GM18868 (cell line): ENCODE measurements around the gene GNG8.

Experiments
- ATAC-seq: cut with Tn5 transposase; IDR thresholded peaks from one replicate; pipeline ENCODE4 v1.9.1; 2021; ENCODE audit warnings: mild to moderate bottlenecking, moderate library complexity; ENCODE audit not compliant: unreplicated experiment

Gene GNG8

DNA sequence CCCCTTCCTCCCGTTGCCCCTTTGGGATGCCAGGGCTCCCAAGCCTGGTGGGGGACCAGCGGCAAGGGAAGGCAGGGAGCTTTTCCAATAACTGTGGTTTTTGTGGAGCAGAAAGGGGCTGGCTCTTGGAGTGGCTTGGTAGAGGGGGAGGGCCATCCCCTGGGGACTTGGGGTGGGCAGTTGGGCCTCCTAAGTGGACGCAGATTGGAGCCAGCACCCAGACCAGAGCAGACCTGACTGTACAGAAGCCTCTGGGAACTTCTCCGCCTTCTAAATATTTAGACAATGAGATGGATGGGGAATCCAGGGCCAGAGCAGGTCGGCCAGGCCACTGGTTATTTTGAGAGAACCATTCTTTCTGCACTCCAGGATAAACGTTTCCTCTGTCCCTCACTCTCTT is 15.3 kb downstream of the GNG8 start:
- no peak for ATAC-seq

DNA sequence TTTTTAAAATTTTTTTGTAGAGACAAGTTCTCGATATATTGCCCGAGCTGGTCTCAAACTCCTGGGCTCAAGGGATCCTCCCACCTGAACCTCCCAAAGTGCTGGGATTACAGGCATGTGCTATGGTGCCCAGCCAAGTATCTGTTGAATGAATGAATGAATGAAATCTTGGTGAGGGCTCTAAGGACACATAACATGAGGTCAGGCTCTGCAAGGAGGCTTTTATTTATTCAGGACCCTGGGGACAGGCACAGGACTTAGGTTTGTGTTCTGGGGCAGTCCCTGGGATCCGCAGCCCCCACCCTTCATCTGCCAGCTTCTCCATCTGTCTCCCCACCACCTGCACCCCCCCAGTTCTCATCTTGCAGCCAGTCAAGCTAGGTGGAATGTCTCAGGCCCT is 15.7 kb downstream of the GNG8 start:
- ATAC-seq, result no peak

DNA sequence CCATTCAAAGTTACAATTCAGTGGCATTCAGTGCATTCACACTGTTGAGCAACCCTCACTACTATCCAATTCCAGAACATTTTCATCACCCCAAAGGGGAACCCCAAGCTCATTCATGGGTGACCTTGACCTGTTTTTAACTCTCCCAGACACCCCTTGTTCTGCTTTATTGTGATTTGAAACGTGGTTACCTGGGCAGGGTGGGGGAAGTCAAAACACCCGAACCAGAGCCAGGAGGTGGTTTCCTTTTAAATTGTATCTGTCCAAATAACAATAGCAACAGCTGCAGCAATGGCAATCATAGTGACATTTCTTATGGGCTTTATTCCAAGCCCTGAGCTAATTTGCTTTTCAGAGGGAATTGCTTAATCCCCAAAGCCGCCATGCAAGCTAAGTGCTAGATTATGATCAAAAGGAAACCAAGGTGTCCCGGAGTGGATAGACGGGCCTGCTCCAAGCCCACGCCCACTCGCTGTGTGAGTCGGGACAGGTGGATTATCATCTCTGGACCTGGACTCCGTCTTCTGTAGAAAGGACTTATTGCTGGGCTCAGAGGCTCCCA is 17.3 kb downstream of the GNG8 start:
- ATAC-seq, result no peak

DNA sequence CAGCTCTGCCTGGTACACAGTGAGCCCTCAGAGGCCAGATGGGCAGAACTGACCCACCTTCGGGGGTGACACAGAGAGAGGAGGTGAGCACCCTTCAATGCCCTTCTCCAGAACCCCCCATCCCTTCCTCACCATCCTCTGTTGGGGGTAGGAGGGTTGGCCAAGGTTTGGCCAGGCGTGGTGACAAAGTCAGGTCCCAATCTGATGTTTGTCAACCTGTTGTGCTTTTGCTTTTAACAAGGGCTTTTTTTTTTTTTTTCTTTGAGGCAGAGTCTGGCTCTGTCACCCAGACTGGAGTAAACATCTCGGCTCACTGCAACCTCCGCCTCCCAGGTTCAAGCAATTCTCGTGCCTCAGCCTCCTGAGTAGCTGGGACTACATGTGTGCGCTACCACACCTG is 18.4 kb downstream of the GNG8 start:
- no peak for ATAC-seq

DNA sequence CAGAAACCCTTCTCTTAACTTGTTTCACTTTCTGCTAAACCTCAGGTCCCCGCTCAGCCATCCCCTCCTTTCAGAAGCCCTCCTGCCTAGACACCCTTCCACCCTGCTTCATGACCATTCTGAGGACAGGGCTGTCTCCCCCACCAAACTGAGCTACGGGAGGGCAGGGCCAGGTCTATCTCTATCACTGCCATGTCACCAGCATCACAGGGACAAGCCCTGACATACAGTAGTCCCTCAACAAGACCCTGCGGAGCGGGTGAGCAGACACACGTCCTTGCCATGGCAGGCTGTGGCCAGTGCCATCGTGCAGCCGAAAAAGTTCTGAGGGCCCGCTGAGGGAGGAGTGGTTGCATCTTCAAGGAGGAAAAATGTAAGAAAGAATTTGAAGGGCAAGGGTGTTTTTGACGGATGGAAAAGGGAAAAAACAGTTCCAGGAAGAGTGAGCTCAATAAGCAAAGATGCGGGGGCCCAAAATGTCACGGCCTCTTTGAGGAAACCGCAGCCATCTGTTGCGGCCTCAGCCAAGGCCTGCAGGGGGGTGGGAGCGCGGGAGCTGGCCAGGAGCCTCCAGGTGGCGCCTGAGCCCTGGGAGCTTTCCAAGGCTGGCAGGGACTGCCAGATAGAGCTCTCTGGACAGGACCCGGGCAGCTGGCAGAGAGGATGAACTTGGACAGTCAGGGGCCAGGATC is 19.2 kb downstream of the GNG8 start:
- no peak for ATAC-seq

DNA sequence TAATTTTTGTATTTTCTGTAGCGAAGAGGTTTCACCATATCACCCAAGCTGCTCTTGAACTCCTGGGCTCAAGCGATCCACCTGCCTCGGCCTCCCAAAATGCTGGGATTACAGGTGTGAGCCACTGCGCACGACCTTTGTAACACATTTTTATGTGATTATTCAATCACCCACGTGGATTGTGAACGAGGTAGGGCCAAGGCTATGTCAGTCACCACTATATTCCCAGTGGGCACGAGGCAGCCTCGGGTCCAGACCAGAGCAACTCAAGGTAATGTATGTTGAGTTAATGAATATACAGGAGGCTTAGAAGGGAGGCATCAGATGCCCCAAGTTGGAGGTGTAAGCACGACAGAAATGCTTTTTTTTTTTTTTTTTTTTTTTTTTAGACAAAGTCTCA is 20.0 kb downstream of the GNG8 start:
- no peak for ATAC-seq

DNA sequence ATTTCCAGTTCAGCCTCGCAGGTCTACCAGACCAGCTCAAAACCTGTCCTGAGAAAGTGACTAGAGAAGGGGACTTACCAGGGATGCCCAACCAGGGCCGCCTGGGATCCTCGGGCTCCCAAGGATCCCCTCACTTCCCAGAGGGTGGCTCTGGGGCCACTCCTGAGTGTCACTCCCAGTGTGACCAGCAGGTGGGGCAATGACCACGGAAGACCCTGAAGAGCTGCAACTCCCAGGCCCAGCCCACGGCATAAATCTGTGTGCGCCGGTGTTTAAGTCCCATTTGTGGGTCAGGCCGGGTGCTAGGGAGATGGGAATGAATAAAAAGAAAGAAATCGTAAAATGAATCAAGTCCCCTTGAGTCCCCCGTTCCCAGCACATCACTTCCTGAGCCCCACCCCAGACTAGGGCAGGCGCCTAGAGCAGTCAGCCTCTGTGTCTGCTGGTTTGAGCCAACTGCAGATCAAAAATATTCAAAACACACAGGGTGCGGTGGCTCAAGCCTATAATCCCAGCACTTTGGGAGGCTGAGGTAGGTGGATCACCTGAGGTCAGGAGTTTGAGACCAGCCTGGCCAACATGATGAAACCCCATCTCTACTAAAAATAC is 21.8 kb downstream of the GNG8 start:
- ATAC-seq, result peak; percentile 39

DNA sequence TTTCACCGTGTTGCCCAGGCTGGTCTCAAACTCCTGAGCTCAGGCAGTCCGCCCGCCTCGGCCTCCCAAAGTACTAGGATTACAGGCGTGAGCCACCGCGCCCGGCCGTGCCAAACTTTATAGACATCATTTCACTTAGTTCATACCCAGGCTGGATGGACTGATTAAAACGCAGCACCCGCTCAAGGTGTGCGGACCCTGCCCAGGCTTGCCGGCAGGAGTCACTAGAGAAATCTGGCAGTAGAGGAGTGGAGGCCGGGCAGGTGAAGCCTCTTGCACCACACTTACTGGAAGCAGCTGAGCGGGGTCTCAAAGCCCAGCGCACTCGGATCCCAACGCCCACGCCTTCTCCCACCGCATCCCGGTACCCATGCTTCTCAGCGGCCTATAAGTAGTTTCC is 22.5 kb downstream of the GNG8 start:
- ATAC-seq, result no peak

DNA sequence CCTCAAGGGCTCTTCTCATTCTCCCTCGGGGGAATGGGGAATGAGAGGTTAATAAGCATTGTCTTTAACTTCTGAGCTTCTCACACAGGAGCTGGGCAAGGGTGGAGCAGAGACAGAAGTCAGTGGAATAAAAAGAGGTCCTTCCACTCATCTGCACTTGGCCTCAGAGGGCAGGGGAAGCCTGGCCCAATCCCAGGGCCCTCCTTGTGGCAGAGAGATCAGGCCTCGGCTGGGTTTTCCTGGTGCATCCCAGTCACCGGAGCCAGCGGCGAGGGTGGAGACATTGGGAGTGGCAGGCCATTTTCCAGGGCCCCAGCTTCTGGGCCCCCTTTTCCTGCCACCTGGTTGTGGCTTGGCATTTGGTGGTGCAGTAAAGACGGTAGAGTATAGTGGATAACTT is 24.2 kb downstream of the GNG8 start:
- no peak for ATAC-seq

DNA sequence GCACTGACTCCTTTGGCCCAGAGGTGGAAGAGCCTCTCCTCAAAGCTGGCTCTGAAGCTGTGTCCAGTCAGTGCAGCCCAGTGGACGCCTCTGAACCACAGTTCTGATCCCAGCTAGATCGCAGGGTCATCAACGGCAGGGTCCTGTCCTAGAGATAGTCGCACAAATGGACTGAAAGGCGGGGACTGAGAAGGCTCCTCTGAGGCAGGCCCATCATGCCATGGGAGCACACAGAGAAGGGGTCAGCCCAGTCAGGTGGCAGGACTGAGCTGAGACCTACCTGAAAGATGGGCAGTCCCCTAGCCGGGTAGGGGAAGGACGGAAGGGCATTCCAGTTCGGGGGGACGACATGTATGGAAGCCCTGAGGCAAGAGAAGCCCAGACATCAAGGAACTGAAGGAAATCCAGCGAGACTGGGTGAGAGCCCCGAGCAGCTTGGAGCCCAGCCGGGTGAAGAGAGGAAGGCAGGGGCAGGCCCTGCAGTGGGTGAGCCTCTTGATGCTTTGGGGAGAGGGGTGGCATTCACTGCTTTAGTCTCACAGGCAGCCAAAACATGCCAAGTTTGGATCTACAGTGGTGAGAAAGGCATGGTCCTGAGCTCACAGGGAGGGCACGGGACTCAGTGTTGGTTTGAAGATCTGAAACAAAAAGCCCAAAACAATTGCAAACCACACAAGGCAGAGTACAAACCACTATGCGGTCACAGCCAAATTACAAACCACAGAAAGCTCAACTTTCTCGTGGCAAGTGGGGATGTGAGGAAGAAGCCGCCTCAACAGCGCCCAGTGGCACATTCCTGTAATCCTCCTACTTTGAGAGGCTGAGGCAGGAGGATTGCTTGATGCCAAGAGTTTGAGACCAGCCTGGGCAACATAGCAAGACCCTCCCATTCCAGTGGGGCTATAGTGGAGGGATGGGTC is 24.9 kb downstream of the GNG8 start:
- no peak for ATAC-seq

DNA sequence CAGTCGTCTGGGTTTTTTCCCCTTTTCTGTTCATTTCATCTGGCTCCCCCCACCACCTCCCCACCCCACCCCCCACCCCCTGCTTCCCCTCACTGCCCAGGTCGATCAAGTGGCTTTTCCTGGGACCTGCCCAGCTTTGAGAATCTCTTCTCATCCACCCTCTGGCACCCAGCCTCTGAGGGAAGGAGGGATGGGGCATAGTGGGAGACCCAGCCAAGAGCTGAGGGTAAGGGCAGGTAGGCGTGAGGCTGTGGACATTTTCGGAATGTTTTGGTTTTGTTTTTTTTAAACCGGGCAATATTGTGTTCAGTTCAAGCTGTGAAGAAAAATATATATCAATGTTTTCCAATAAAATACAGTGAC is 25.6 kb downstream of the GNG8 start:
- ATAC-seq, result no peak

DNA sequence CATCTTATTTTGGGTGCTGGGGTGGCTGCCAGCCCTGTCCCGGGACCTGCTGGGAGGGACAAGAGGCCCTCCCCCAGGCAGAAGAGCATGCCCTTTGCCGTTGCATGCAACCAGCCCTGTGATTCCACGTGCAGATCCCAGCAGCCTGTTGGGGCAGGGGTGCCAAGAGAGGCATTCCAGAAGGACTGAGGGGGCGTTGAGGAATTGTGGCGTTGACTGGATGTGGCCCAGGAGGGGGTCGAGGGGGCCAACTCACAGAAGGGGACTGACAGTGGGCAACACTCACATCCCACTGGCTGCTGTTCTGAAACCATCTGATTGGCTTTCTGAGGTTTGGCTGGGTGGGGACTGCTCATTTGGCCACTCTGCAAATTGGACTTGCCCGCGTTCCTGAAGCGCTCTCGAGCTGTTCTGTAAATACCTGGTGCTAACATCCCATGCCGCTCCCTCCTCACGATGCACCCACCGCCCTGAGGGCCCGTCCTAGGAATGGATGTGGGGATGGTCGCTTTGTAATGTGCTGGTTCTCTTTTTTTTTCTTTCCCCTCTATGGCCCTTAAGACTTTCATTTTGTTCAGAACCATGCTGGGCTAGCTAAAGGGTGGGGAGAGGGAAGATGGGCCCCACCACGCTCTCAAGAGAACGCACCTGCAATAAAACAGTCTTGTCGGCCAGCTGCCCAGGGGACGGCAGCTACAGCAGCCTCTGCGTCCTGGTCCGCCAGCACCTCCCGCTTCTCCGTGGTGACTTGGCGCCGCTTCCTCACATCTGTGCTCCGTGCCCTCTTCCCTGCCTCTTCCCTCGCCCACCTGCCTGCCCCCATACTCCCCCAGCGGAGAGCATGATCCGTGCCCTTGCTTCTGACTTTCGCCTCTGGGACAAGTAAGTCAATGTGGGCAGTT is 26.2 kb downstream of the GNG8 start:
- no peak for ATAC-seq

DNA sequence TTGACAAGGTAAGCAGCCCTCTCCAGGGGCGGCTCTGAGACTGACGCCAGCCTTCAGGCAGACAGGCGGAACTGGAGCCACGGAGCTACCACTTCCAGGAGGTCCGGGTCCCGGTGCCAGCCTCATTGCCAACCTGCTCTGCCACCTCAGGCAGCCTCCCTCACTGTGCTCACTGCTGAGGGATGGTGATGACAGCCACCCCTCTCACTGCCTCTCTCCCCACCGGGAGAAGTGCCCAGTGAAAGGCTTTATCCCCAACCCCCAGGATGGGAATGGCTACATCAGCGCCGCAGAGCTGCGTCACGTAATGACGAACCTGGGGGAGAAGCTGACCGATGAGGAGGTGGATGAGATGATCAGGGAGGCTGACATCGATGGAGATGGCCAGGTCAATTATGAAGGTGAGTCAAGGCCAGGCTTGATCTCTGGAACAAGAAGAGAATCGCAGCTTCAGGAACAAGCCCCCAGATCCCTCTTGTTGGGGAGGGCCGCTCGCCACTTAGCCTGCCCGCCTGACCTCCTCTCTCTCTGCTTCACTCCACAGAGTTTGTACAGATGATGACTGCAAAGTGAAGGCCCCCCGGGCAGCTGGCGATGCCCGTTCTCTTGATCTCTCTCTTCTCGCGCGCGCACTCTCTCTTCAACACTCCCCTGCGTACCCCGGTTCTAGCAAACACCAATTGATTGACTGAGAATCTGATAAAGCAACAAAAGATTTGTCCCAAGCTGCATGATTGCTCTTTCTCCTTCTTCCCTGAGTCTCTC is 27.2 kb downstream of the GNG8 start:
- ATAC-seq, result no peak

DNA sequence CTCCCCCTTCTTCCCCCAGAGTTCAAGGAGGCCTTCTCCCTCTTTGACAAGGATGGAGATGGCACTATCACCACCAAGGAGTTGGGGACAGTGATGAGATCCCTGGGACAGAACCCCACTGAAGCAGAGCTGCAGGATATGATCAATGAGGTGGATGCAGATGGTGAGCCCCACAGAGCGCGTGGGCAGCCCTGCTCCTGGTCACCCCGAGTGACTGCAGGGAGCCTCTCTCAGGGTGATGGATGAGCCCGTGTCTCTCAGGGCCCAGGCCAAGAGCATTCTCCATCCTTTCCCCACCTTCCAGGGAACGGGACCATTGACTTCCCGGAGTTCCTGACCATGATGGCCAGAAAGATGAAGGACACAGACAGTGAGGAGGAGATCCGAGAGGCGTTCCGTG is 27.8 kb downstream of the GNG8 start:
- no peak for ATAC-seq

DNA sequence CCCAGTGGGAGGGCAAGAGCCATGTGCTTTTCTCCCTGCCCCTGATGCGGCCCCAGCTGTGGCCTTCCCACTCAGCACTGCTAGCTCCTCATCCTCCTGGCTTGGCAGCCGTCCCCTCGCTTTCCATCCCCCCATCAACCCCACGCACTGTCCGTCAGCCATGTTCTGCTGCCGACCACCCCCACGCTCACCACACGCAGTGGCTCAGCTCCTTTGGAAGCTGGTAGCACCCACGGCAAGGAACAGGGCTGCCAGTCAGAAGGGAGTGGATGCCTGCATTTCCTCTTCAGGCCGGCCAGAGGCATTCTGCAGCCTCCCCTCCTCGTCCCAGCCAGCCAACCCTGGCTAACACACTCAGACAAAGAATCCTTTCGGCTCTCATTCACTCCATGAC is 28.6 kb downstream of the GNG8 start:
- ATAC-seq, result no peak

DNA sequence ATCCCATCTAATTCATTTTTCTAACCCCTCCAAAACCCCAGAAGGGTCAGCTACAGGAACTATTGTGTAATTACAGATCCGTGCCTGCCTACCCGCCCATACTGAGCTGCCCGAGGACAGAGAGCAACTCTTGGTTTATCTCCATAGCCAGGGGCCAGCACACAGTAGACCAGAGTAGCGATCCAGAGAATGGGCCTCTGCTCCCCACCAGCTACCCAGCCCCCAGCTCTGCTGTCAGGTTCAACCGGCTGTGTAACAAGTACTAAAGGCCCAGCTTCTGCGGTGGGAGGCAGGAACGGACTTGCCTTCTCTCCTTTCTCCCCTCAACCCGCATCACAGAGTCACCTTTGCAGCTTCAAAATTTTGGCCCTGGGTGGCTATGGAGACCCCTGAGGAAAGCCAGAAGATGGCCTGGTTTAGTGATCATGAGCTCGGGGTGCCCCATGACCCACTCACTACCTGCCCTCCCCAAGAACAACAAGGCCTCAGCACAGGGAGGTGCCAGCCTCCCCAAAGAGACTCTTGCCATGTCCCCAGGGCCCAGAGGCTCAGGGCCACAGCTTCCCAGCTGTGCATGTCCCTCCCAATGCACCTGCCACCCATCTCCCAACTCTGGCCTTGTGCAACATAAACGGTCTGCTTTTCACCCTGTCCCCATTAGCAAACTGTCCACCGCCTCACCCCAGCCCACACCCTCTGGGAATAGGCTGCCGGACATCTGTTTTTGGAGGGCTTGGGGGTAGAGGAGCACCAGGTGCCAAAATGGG is 29.1 kb downstream of the GNG8 start:
- ATAC-seq, result no peak

DNA sequence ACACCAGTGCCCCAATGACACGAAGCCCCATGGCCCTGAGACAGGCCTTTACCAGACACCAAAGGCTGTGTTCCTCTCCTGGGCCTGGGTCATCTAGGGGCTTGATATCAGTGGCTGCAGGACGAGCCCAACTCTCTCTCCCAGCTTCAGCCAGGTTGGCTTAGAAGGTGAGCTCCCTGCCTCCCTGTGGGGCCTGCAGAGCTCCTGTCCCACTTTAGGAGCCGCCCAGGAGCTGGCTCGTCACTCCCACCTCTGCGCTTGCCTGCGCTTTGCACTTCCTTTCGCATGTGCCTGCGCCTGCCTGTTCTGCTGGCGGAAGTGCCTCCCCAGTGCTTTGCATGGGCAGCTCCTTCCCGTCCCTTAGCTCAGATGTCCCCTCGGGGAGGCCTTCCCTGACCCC is 30.0 kb downstream of the GNG8 start:
- no peak for ATAC-seq

DNA sequence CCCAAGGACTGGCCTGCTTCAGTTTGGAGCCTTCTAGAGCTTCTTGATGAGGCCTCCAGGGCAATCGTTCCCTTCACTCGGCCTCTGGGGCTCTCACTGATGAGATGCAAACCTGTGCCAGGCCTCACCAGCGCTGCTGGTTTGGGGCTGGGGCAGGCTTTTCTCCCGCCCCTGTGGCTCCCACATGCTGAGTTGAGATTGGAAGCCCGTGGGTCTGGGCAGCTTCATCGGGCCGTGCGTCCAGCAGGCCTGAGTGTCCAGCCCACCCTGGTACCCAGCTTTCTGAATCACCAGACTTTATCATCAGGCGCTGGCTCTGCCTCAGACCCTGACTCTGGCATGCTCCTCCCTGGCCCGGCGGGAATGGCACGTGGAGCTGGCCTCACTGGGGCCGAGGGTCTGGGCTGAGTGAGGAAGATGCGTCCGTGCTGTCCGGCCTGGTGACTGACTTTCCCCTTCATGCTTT is 30.6 kb downstream of the GNG8 start:
- ATAC-seq, result no peak

DNA sequence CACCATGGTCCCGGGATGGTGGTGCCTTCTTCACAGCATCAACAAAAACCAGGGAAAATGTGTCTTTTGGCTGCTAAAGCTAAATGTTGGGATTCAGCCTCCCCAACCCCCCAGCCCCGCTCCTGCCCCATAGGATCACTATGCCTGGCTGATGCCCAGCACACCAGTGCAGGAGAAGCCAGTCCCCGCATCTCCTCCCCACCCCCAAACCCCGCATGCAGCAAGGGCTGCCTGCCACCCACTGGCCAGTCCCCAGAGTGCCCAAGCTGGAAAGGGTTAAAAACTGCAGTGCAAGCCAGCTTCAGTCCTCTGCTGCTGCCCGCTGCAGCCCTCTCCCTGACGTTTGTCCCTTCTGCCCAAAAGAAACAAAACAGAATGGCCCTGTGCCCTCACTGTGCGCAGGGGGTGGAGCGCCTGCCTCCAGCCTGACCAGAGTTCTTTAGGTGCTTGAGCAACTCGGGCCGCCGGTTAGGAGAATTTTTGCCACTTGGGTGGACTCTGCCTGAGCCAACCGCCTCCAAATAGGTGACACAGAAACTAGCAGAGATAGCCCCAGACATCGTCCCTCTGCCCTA is 31.1 kb downstream of the GNG8 start:
- no peak for ATAC-seq
